GM19452 (cell line): ENCODE data around the gene ARHGEF28.

Source experiments
- ATAC-seq: cut with Tn5 transposase; IDR thresholded peaks from one replicate; pipeline ENCODE4 v1.9.1; 2021; ENCODE audit not compliant: unreplicated experiment

Gene ARHGEF28

DNA sequence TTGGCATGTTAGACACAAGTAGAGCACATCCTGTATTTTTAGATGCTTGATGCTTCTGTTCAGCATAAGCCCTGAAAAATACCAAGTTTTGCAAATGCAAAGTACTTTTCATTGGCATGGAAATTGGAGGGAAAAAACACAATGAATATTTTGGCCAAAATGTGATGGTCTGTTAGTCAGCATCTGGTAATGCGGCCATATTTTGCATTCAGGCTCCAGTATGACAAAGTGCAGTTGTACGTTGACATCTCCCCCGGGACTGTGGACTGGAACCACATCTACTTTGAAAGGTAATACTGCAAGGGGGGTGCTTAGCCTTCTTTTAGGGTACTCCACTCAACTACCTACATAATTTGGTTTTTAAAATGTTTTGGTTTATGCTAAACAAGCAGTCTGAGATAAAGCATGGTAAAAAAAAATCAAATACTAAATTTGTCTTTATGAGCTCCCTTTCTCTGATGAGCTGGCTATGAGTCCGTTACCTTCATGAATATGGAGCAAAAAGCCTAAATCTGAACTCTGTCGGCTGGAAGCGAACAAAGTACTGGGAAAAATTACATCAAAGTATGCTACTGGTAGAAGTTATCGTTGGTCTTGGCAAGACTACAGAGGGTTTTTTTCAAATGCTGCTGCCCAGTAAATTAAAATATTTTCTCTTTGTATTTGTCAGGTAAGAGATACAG is 297.0 kb downstream of the ARHGEF28 start:
- no peak for ATAC-seq

DNA sequence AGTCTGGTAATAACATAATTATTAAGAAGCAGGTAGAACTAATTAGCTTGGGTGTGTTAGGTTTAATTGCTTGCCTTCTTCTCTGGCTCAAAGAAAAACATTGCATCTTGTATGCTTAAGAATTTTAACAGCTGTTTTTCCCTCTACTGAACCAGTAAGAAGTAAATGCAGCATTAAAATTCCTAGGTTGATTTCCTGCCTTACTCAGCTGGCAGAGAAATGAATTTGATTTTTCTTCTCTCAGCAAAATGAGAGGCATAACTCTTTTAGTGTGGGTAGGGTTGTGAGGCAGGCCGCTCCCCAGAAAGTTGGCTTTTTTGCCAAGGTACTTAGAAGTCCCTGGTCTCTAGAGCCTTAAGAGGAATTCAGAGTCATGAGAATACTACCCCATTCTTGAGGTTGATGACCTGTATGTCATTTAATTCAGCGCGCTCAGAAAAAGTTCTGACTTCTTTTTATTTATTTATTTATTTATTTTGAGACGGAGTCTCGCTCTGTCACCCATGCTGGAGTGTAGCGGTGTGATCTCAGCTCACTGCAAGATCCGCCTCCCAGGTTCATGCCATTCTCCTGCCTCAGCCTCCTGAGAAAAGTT is 302.6 kb downstream of the ARHGEF28 start:
- ATAC-seq, result no peak

DNA sequence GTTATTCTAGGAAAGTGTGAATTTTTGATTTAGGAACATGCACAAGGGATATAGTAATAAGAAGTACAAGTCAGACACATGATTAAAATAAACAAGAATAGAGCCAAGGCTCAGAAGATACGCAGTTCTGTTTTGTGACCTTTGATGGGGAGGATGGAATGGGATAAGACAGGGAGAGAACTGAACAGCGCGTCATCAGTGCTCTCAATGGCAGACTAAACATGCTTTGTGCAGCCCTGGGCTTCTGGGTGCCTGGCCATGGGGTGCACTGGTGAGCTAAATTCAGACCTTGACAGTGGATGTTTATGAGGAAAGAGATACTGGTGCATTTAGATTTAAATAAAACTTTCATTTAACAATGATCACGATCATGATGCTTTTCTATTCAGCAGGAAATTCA is 309.7 kb downstream of the ARHGEF28 start:
- ATAC-seq, result no peak

DNA sequence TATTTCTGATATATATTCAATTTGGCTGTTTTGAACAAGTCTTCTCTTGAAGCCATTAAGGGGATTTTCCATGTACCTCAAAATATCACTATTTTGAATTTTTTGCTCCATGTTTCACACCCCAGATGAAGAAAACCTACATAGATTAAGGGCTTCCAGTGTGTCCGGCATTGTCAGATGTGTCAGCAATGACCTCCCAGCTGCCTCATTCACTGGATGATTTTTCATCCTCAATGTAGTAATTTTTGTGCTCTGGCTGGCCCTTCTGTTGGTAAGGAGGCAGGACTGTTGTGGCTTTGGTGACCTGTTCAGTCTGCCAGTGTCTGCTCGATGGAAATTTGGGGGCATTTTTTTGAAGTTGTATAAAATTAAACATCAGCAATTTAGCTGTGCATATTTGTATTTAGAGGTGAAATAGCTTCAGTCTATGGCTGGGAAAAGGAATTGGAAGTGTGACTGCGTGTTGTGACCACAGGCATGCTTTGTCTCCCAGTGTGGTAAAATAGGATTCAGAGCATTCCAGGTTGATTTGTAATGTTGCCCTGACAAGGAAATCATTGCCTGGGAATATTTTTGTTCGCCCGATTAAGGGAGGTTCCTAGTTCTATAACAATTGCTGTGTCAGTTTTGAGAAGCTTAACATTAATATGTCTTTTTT is 312.4 kb downstream of the ARHGEF28 start:
- ATAC-seq, result no peak

DNA sequence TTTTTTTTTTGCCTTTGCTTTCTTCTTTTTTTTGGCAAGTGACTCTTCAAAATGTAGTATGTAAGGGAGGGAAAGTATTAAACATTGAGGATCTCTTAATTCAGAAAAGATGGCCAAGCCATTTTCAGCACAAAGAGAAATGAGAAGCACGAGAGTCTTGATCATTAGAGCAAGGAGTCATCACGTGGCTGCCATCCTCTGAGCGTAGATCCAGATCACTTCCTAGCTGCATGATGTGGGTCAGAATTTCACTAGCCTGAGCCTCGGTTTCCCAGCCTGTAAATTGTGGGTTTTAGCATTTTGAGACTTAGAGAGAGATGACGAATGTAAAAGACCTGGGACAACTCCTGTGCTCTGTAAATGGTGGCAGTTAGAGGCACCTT is 312.9 kb downstream of the ARHGEF28 start:
- ATAC-seq, result no peak

DNA sequence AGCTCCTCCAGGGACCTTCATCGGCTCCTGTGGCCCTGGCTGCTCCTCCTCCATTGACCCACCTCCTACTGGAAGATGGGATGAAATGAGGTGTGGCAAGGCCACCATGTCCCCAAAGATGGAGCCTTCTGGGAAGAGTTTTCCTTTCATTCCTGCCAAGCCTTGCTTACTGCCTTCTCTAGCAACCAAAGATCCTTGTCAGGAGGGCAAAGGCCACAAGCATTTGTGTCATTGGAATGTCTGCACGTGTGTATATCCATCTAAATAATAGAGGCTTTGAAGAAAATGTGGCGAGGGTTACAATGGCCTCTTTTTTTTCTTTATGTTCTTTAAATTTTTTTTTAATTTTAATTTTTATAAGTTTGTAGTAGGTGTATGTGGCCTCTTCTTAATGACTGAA is 313.6 kb downstream of the ARHGEF28 start:
- ATAC-seq, result no peak

DNA sequence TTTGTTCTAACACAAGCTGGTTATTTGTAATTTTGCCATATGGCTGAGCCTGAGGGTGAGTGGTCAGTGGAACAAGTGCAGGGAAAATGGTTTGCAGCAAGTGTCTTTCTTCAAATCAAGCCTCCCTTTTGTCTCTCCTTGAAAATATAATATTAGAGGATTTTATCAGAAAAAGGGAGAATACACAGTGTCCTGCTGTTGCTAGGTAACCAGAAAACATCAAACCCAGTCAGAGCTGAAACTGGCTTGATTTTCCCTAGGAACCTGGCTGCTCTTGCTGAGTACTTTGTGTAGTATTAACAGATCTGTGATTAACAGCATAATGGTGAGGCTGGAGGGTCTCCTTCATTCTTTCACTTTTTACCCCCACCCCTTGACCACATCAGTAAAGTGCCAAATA is 314.0 kb downstream of the ARHGEF28 start:
- no peak for ATAC-seq

DNA sequence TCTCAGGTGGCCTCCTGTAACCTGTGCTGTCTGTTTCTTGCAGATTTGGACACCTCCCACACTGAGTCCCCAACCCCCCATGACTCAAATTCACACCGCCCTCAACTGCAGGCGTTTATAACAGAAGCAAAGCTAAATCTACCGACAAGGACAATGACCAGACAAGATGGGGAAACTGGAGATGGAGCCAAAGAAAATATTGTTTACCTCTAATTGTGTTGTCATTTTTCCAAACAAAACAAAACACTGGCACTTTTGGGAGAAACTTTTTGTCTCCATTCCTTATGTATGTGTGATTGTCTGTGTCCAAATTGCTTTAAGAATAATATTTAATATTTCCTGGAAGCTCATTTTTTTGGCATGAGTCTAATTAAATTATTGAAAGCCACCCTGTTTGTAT is 314.8 kb downstream of the ARHGEF28 start:
- no peak for ATAC-seq

DNA sequence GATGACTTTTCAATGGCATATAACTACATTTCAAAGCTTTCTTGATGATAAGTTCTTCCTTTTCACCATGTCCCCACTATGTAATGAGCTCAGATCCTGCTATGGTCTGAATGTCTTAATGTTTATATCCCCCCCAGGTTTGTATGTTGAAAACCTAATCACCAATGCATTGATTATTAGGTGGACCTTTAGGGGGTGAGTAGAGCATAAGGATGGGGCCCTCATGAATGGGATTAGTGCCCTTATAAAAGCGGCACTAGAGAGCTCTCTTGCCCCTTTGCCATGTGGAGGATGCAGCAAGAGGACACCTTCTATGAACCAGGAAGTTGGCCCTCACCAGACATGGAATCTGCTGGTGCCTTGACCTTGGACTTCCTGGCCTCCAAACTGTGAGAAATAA is 316.8 kb downstream of the ARHGEF28 start:
- ATAC-seq, result no peak

DNA sequence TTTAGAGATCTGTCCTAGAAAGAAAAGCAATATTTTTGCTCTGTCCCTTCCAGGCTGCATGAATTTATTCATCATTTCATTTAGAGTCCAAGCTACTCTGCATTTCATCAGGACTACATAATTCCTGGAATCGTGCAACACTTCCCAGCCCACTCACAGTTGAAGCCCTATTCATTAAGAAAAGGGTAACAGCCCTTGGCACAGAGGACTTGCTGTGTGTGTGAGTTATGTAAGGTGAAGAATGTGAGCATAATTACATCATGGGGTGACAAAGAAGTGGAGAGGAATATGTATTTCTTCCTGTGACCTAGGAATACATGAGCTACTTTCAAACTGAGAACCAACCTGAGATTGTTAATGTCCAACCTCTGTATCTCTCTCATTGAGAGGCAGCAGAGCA is 317.4 kb downstream of the ARHGEF28 start:
- ATAC-seq, result no peak

DNA sequence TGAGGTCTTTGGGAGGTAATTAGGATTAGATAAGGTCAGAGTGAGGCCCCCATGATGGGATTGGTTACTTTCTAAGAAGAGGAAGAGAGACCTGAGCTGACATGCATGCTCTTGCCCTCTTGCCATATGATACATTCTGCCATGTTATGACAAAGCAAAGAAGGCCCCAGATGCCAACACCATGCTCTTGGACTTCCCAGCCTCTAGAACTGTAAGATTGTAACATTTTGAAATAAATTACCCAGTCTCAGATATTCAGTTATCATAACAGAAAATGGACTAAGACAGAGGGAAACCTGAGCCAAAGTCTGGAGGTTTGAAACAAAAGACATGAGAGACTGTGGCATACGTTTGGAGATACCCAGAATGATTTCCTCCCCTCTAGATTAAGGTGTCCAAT is 318.6 kb downstream of the ARHGEF28 start:
- ATAC-seq, result no peak

DNA sequence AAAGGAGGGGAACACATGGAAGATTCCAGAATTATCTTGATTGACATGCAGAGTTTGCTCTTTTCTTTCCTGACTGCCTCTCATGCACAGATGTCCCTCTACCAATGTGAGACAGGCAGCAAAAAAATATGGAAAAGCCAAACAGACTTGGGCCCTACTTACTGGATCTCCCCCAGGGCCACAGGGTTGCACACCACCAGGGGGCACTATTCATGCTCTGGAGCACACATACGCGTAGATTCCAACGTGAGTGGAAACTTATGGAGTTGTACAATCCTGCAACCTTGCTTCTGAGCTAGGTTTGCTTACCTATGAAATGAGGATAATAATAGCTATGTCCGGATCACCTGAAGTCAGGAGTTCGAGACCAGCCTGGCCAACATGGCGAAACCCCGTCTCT is 319.5 kb downstream of the ARHGEF28 start:
- ATAC-seq, result no peak

DNA sequence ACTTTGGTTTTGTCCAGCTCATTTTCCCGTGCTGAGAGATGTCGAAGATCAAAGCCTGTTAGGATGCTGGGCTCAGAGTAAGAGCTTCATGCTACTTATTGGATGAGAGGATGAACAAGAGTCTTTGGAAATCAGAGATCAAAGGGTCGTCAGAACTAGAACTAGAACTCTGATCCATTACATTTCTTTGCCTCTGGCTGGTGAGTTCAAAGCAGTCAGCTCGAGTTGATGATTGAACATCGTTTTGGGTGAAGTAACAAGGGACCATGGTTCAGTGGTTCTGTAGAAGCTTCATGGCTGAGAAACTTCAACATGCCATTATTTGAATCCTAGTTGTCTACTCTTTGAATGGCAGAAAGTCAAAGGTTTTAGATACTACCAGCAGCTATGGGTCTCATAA is 320.3 kb downstream of the ARHGEF28 start:
- no peak for ATAC-seq

DNA sequence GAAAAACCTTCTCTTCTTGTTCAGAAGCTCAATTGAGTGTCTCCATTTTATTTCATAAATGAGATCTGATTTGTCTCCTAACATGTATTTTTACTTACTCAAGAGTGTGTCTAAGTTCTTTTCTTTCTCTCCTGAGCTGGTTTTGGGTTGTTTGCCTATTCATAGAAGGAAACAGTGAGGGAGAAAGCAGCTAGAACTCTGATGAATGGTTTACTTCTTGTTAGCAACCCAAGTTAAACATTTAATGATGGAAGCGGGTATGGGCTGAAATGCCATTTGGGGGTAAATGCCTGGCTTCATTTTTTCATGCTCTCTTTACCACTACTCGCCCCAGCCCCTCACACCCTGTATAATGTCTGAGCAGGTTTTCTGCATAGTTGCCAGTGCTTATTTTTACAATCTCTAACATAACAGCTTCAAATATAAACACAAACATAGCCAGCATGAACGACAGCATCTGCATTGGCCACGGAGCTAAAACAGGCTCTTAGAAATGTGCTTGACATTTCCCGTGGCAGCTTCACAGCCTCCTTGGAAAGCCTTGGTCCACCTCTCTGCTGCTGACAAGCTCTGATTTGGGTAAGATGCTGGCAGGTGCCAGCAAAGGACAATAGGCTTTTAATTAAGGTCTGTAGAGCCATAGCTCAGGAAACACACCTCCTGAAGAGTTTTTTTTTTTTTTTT is 321.1 kb downstream of the ARHGEF28 start:
- no peak for ATAC-seq

DNA sequence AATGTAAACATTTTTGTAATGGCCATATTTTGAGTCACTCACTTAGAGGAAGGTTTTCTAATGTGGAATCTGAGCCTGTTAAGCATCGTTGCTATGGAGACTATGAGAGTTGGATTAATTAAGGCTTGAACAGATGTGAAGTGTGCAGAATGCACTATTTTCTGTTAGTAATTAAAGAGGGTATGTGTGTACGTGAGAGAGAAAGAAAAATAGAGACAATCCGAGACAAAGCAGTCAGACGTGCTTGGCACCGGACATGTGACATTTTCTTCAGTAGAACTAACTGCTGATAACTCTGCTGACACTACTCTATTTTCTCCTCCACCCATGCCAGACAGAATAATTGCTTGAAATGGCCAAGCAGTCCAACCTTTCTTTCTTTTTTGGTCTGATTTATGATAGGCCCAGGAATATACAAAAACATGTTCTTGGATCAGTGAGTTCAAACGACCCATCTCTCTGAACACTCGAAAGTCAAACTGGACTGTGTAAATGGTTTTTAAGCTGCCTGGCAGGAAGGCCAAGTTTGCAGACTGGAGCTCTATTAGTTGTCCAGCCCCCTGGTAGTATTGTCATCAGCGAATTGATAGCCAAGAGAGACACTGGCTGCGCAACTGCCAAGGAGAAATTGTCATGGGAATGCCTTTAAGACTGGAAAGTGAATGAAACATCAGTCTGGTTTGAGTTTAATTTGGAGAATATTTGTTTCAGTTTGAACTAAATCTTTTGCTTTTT is 322.1 kb downstream of the ARHGEF28 start:
- no peak for ATAC-seq

DNA sequence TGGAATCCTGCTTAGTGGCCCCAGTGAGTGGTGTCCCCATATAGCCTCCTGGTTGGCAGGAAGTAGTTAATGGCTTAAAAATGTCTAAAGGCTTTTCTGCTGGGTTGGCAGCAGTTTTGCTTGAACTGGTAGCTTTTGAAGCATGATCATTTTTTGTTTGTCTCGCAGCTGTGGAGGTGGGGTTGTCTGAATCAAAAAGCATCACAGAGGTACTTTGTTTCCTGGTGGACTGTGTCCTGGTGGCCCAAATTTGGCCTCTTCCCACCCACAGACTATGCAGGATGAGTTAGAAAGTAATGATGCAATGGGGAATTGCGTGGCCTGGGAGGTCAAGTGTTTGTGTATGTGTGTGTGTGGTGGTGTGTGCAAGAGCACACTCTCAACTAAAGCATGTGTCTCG is 322.7 kb downstream of the ARHGEF28 start:
- ATAC-seq, result no peak

DNA sequence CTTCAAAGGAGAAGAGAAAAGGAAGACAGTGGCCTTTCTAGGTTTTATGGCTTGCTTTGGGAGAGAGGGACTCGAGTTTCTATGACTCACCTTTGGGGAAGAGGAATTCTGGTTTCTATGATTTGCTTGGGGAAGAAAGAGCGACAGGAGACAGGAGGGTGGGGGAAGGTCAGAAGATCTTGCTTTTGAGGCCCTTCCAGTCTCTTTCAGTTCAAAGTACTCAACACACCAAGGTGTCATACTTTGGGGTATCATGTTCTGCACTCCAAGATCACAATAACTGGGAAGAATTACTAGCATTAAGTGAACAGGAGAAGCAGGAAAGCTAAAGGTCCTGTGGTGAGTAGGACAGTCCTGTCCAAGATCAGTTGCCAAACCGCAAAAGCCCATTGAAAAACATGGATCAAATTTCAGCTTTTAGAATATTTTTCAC is 324.5 kb downstream of the ARHGEF28 start:
- no peak for ATAC-seq

DNA sequence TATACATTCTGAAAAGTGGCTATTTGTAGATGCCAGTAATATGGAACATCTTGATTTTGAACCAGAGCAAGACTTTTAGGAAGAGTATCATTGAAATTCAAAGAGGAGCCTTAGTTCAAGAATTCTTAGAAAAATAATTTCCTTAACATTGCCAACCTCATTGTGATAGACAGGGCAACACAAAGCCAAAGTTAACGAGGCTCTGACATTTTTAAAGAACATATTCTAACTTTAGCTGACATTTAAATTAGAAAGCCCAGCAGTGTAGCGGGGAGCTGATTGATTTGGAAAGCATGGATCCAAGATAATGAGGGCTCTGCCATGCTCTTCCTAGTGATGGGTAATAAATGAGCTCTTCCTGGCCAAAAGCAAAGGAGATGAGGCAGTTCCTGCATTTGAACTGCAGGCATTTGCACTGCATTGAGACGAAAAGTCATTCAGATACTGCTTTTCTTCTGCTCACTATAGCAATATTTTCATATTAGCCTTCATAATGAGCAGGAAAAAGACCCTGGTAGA is 325.0 kb downstream of the ARHGEF28 start:
- no peak for ATAC-seq

DNA sequence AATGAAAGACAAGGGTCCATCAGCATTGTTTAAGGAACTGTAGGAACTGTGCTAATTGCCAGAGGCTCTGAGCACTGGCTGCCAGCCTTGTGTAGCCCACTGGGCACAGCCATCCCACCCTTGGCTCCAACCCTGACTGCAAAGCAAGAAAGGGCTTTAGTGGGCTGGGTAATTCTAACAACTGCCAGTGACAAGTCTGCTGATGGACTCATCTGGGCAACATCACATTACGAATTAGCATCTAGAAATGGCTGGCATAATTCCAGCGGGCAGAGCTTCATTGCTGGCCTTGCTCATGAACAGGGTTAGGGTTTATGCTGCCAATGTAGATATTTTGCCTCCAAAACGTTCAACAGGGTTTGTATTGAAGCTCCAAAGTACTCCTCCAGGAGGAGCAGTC is 326.9 kb downstream of the ARHGEF28 start:
- no peak for ATAC-seq

DNA sequence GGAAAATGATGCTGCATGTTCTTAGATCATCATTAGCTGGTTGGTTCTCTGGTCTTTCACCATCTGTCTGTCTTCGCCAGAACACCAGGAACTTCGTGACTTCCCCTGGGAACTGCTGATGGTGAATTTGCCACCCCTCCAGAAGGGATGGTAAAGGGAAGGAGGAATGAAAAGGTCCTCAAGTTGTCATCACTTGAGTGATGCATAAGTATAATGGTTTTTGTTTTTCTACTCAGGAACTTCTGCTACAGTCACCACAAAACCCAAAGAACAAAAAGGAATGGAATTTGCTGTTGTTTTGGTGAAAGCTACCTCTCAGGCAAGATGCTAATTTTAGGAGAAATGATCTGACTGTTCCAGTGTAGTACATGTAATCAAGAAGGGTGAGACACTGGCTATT is 328.4 kb downstream of the ARHGEF28 start:
- no peak for ATAC-seq

DNA sequence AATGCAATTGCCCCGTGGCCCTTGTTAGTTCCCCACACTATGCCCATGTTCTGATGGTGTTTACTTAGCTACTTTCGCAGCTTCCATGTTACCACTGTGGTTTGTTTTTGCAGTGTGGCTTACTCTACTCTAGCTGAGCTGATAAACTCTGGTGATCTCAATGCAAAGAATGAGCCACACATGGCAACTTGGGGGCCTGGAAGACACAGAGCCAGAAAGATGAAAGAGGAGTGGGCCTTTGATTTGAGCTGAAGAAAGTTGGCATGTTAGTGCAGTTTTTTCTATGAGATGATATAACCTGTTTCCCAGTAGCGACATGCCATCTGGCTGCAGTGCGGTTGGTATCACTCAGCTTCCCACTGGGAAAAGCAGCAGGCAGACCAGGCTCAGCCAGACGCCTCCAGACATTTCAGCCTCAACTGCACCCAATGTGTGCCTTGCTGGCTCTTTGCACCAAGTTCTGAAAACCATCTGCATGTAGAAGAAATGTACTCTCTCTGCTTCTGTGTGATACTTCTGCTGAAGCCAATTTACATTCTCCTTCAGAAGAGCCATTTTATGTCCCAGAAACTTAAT is 329.4 kb downstream of the ARHGEF28 start:
- no peak for ATAC-seq
